GM06990 (cell line): ENCODE measurements around the gene GCK.

ENCODE experiments used
- DNase-seq: peaks from one replicate; pipeline ENCODE4 v3.0.0-alpha.2; 2011; ENCODE audit not compliant: insufficient read length; ENCODE audit errors: extremely low read depth
- H3K27me3 ChIP-seq: replicated peaks from 2 replicates; pipeline ENCODE4 v1.6.0; 2011; ENCODE audit warnings: low read length; ENCODE audit not compliant: control insufficient read depth, insufficient read depth
- H3K36me3 ChIP-seq: 2 replicates; pipeline ENCODE4 v1.5.1; 2011; ENCODE audit warnings: low read length; ENCODE audit not compliant: control insufficient read depth, insufficient read depth
- H3K4me3 ChIP-seq: replicated peaks from 2 replicates; pipeline ENCODE4 v1.5.1; 2011; ENCODE audit warnings: low read depth, mild to moderate bottlenecking, control low read depth, low read length
- CTCF ChIP-seq: IDR thresholded peaks from 2 replicates; pipeline ENCODE4 v1.5.1; 2011; ENCODE audit warnings: low read length, control low read depth, mild to moderate bottlenecking, inconsistent platforms; ENCODE audit not compliant: insufficient read depth, poor library complexity, severe bottlenecking

The GCK gene

GRCh38 chr7:44143646-44144250 lies 45.5 kb downstream of the GCK start:
- H3K36me3 ChIP-seq, result no peaks in the 10 kb centered on the region
- H3K27me3 ChIP-seq, result no peaks in the 10 kb centered on the region
- DNase-seq, result no peak
- H3K4me3 ChIP-seq, result no peak overlapping the region
- no peak for TF ChIP-seq CTCF

GRCh38 chr7:44142028-44142427 lies 47.2 kb downstream of the GCK start:
- DNase-seq, result no peak
- no peak overlapping the region for H3K4me3 ChIP-seq
- no peaks in the 10 kb centered on the region for H3K27me3 ChIP-seq
- TF ChIP-seq CTCF, result no peak
- H3K36me3 ChIP-seq, result no peaks in the 10 kb centered on the region

GRCh38 chr7:44141221-44141850 lies 47.9 kb downstream of the GCK start, which contains the start of gene MYL7:
MYL7 (minus strand) TSS chr7:44141332; CDS start chr7:44141305, 27 bp downstream.
- TF ChIP-seq CTCF, result no peak
- no peaks in the 10 kb centered on the region for H3K36me3 ChIP-seq
- no peaks in the 10 kb centered on the region for H3K27me3 ChIP-seq
- H3K4me3 ChIP-seq, result no peak within 1 kb of the TSS
- DNase-seq, result no peak

- no peaks in the 10 kb centered on the region for H3K36me3 ChIP-seq
- no peak for DNase-seq
- TF ChIP-seq CTCF, result no peak
- no peak overlapping the region for H3K4me3 ChIP-seq
- H3K27me3 ChIP-seq, result no peaks in the 10 kb centered on the region
Measured at GRCh38 chr7:44140341-44140740, 48.9 kb downstream of the GCK start.

- Histone ChIP-seq H3K4me3 (no peak overlapping the region), H3K36me3 (no peaks in the 10 kb centered on the region), H3K27me3 (no peaks in the 10 kb centered on the region)
- TF ChIP-seq CTCF, result no peak
- DNase-seq, result no peak
Measured at GRCh38 chr7:44139311-44140010, 49.8 kb downstream of the GCK start.
